Measurements from ENCODE around the gene TRUB2. TPM values are rescaled to one million over a fixed set of nuclear protein-coding genes. Genes with fewer than 3 reads are reported as not detected.

Gene TRUB2
- polyA plus RNA-seq, 1 donor (not counting 4 experiments of a cell fraction or from before 2014, with no cell fraction given) = 17.2 TPM

GRCh38 chr9:128275198-128276007 lies 46.8 kb downstream of the TRUB2 start, which contains the start of gene GOLGA2:
GOLGA2 (minus strand) TSS chr9:128276007; CDS start chr9:128275976, 31 bp downstream.
- Histone ChIP-seq H3K9me3 (ENCODE audit: control insufficient read depth, low read depth, low read length) (no peaks in the 10 kb centered on the region), H3K4me2 (ENCODE audit: control insufficient read depth, extremely low read depth, insufficient read depth, low read depth, low read length) (peak within 1 kb of the TSS; percentile 100), H4K20me1 (ENCODE audit: control insufficient read depth, extremely low read depth, insufficient read depth, low read length) (no peaks in the 10 kb centered on the region), H3K4me1 (ENCODE audit: control insufficient read depth, extremely low read depth, insufficient read depth, low read length) (peaks cover 28% of the 10 kb centered on the region), H2AFZ (ENCODE audit: control insufficient read depth, low read length) (peak within 1 kb of the TSS; percentile 89), H3K4me3 (ENCODE audit: control insufficient read depth in 2 of 3, extremely low read depth in 1 of 3, insufficient read depth in 2 of 3, low read depth in 1 of 3, low read length in 3 of 3) (peak within 1 kb of the TSS; percentile 92 to 99 (median 96)), H3K9me1 (ENCODE audit: control insufficient read depth, extremely low read depth, insufficient read depth, low read length) (peaks cover 2% of the 10 kb centered on the region), H3K27ac (ENCODE audit: control insufficient read depth, insufficient read depth, low read length) (peak within 1 kb of the TSS; percentile 73), H3K79me2 (ENCODE audit: control insufficient read depth, insufficient read depth, low read length) (peaks cover 25% of the 10 kb centered on the region), H3K27me3 (ENCODE audit: control insufficient read depth, extremely low read depth, insufficient read depth, low read length) (no peaks in the 10 kb centered on the region), H3K9ac (ENCODE audit: control insufficient read depth, extremely low read depth, insufficient read depth, low read length) (peak within 1 kb of the TSS; percentile 80), H3K36me3 (ENCODE audit: control insufficient read depth in 2 of 2, extremely low read depth in 1 of 2, insufficient read depth in 2 of 2, low read length in 2 of 2) (peaks cover 10 to 18% of the 10 kb centered on the region in 2 experiments)
- DNase-seq (ENCODE audit: low read depth, low spot score) (no peak), FAIRE-seq (no peak)
- dilution Hi-C loops (cut with MboI; ENCODE audit: extremely low pct_ligation_motif_present, low sequenced_read_pairs) = no loop called here
- TF ChIP-seq EZH2 (IDR thresholded peaks at IDR 0.05; ENCODE audit: low read length) = no peak
- no peak for TF ChIP-seq CTCF (optimal IDR thresholded peaks at IDR 0.05 in 1 of 3, IDR thresholded peaks at IDR 0.05 in 1 of 3, conservative IDR thresholded peaks at IDR 0.05 in 1 of 3; ENCODE audit: extremely low read depth in 1 of 3, insufficient read depth in 2 of 3, low read length in 3 of 3)

GRCh38 chr9:128274245-128274644 lies 48.0 kb downstream of the TRUB2 start:
- H3K9me3 ChIP-seq (ENCODE audit: control insufficient read depth, low read depth, low read length) = no peaks in the 10 kb centered on the region
- H3K4me3 ChIP-seq (ENCODE audit: control insufficient read depth in 2 of 3, extremely low read depth in 1 of 3, insufficient read depth in 2 of 3, low read depth in 1 of 3, low read length in 3 of 3) = no peak overlapping the region
- peaks cover 25% of the 10 kb centered on the region for H3K79me2 ChIP-seq (ENCODE audit: control insufficient read depth, insufficient read depth, low read length)
- no peaks in the 10 kb centered on the region for H4K20me1 ChIP-seq (ENCODE audit: control insufficient read depth, extremely low read depth, insufficient read depth, low read length)
- H3K4me2 ChIP-seq (ENCODE audit: control insufficient read depth, extremely low read depth, insufficient read depth, low read depth, low read length) = peak overlapping the region; percentile 100
- TF ChIP-seq EZH2 (IDR thresholded peaks at IDR 0.05; ENCODE audit: low read length) = no peak
- no peak for TF ChIP-seq CTCF (optimal IDR thresholded peaks at IDR 0.05 in 1 of 3, IDR thresholded peaks at IDR 0.05 in 1 of 3, conservative IDR thresholded peaks at IDR 0.05 in 1 of 3; ENCODE audit: extremely low read depth in 1 of 3, insufficient read depth in 2 of 3, low read length in 3 of 3)
- H3K27ac ChIP-seq (ENCODE audit: control insufficient read depth, insufficient read depth, low read length) = no peak overlapping the region
- dilution Hi-C loops (cut with MboI; ENCODE audit: extremely low pct_ligation_motif_present, low sequenced_read_pairs) = no loop called here
- H3K9ac ChIP-seq (ENCODE audit: control insufficient read depth, extremely low read depth, insufficient read depth, low read length) = peak overlapping the region; percentile 80
- peaks cover 14 to 21% of the 10 kb centered on the region in 2 experiments for H3K36me3 ChIP-seq (ENCODE audit: control insufficient read depth in 2 of 2, extremely low read depth in 1 of 2, insufficient read depth in 2 of 2, low read length in 2 of 2)
- no peaks in the 10 kb centered on the region for H3K27me3 ChIP-seq (ENCODE audit: control insufficient read depth, extremely low read depth, insufficient read depth, low read length)
- FAIRE-seq (no peak), DNase-seq (ENCODE audit: low read depth, low spot score) (no peak)
- no peak overlapping the region for H2AFZ ChIP-seq (ENCODE audit: control insufficient read depth, low read length)
- H3K9me1 ChIP-seq (ENCODE audit: control insufficient read depth, extremely low read depth, insufficient read depth, low read length) = peaks cover 4% of the 10 kb centered on the region
- peaks cover 28% of the 10 kb centered on the region for H3K4me1 ChIP-seq (ENCODE audit: control insufficient read depth, extremely low read depth, insufficient read depth, low read length)

Data from keratinocyte (primary cell).